ENCODE results near the gene SGCD.

The SGCD gene

DNA sequence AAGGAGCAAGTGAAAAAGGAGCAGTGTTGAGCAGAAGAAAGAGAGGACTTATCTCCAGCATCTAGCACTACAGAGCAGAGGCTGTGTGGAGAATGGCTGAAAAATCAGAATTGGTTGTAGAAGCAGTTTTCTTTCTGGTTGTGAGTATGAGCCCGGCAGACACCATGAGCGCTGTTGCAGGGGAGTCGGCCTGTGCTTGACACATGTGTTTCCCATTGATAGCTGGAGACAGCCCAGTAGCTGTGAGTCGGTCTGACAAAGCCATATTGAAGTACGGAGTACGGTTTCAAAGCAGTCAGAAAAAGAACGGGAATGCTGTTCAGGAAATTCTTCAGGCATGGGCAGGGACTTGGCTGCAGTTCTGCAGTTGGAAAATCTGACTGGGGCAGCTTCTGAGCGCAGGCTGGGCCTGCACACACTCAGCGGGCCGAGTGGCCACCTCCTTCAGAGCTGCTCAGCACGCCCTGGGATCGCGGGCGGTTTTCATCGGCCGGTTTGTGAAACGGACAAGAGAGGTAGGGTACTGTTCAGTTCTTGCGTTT, at the start of gene SGCD:
TSS of gene SGCD (plus strand) at position 447 of the 542 bp plus-strand sequence.
- H3K4me1 ChIP-seq (ENCODE audit: control insufficient read depth, insufficient read depth, low read length) = no peaks in the 10 kb centered on the region
- POLR2A ChIA-PET = no interaction called here
- H3K4me3 ChIP-seq (ENCODE audit: low read depth, low read length) = no peak within 1 kb of the TSS
- TF ChIP-seq YY2 (tag by site-specific recombination; IDR thresholded peaks at IDR 0.05) (no peak), ZSCAN16 (tag by site-specific recombination; IDR thresholded peaks at IDR 0.05) (no peak), ZNF19 (tag by site-specific recombination; IDR thresholded peaks at IDR 0.05; ENCODE audit: low read depth) (no peak), ZNF544 (tag by site-specific recombination; IDR thresholded peaks at IDR 0.05) (no peak), ZSCAN18 (tag by site-specific recombination; IDR thresholded peaks at IDR 0.05) (no peak), TSHZ1 (tag by site-specific recombination; IDR thresholded peaks at IDR 0.05; ENCODE audit: borderline replicate concordance) (no peak), PBX3 (CRISPR knock-in tag; IDR thresholded peaks at IDR 0.05) (no peak), ZNF701 (tag by site-specific recombination; IDR thresholded peaks at IDR 0.05) (no peak), ZNF48 (tag by site-specific recombination; IDR thresholded peaks at IDR 0.05) (no peak), ZNF747 (tag by site-specific recombination; IDR thresholded peaks at IDR 0.05) (no peak), ZNF558 (tag by site-specific recombination; IDR thresholded peaks at IDR 0.05) (no peak), ZNF670 (tag by site-specific recombination; IDR thresholded peaks at IDR 0.05; ENCODE audit: low read depth) (no peak), ZNF623 (tag by site-specific recombination; IDR thresholded peaks at IDR 0.05) (no peak), ZFP41 (tag by site-specific recombination; IDR thresholded peaks at IDR 0.05; ENCODE audit: borderline replicate concordance) (no peak), ZNF510 (tag by site-specific recombination; IDR thresholded peaks at IDR 0.05; ENCODE audit: insufficient replicate concordance) (no peak)
- TF ChIP-seq, protein P1, sequence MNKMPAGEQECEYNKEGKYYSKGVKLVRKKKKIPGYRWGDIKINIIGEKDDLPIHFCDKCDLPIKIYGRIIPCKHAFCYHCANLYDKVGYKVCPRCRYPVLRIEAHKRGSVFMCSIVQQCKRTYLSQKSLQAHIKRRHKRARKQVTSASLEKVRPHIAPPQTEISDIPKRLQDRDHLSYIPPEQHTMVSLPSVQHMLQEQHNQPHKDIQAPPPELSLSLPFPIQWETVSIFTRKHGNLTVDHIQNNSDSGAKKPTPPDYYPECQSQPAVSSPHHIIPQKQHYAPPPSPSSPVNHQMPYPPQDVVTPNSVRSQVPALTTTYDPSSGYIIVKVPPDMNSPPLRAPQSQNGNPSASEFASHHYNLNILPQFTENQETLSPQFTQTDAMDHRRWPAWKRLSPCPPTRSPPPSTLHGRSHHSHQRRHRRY (tag by site-specific recombination; IDR thresholded peaks at IDR 0.05) = no peak
- H3K36me3 ChIP-seq (ENCODE audit: control insufficient read depth in 2 of 2, insufficient read depth in 1 of 2, low read length in 2 of 2) = no peaks in the 10 kb centered on the region
- CTCF ChIA-PET = no interaction called here
- no peaks in the 10 kb centered on the region for H3K9me3 ChIP-seq (ENCODE audit: control insufficient read depth, insufficient read depth, low read depth, low read length)
- no peak within 1 kb of the TSS for H3K27ac ChIP-seq (ENCODE audit: extremely low read depth, low read depth, low read length)

- CTCF ChIA-PET = no interaction called here
- H3K36me3 ChIP-seq (ENCODE audit: control insufficient read depth in 2 of 2, insufficient read depth in 1 of 2, low read length in 2 of 2) = no peaks in the 10 kb centered on the region
- no peak overlapping the region for H3K27ac ChIP-seq (ENCODE audit: extremely low read depth, low read depth, low read length)
- no peaks in the 10 kb centered on the region for H3K4me1 ChIP-seq (ENCODE audit: control insufficient read depth, insufficient read depth, low read length)
- no peaks in the 10 kb centered on the region for H3K9me3 ChIP-seq (ENCODE audit: control insufficient read depth, insufficient read depth, low read depth, low read length)
- no peak overlapping the region for H3K4me3 ChIP-seq (ENCODE audit: low read depth, low read length)
- POLR2A ChIA-PET = no interaction called here
- TF ChIP-seq ZNF335 (tag by site-specific recombination; conservative IDR thresholded peaks at IDR 0.05) = no peak
- no peak for TF ChIP-seq ZNF701 (tag by site-specific recombination; IDR thresholded peaks at IDR 0.05)
- no peak for TF ChIP-seq ZNF248 (tag by site-specific recombination; IDR thresholded peaks at IDR 0.05)
- TF ChIP-seq SALL2 (tag by site-specific recombination; IDR thresholded peaks at IDR 0.05; ENCODE audit: borderline replicate concordance) = no peak
- no peak for TF ChIP-seq ZNF274 (IDR thresholded peaks at IDR 0.05; ENCODE audit: low read length)
- no peak for TF ChIP-seq ZNF274 (tag by site-specific recombination; IDR thresholded peaks at IDR 0.05; ENCODE audit: borderline replicate concordance)
- TF ChIP-seq HIC1 (tag by site-specific recombination; IDR thresholded peaks at IDR 0.05) = no peak
- no peak for TF ChIP-seq ZNF341 (tag by site-specific recombination; IDR thresholded peaks at IDR 0.05; ENCODE audit: low read depth)
- TF ChIP-seq ZNF398 (tag by site-specific recombination; IDR thresholded peaks at IDR 0.05) = no peak
Measured at GRCh38 chr5:156277290-156277689, 49.7 kb upstream of the SGCD start.

Measured in HEK293 (cell line).